GM12872 (cell line): ENCODE measurements around the gene ADCYAP1R1.

Experiments
- TF ChIP-seq, protein P1 (sequence below): IDR thresholded peaks from 3 replicates; pipeline ENCODE4 v1.5.1; 2011; ENCODE audit warnings: low read depth, mild to moderate bottlenecking, low read length, moderate library complexity; ENCODE audit not compliant: insufficient read depth

ADCYAP1R1 gene

GRCh38 chr7:31076051-31076450 is 23.9 kb downstream of the ADCYAP1R1 start:
- TF ChIP-seq, protein P1, sequence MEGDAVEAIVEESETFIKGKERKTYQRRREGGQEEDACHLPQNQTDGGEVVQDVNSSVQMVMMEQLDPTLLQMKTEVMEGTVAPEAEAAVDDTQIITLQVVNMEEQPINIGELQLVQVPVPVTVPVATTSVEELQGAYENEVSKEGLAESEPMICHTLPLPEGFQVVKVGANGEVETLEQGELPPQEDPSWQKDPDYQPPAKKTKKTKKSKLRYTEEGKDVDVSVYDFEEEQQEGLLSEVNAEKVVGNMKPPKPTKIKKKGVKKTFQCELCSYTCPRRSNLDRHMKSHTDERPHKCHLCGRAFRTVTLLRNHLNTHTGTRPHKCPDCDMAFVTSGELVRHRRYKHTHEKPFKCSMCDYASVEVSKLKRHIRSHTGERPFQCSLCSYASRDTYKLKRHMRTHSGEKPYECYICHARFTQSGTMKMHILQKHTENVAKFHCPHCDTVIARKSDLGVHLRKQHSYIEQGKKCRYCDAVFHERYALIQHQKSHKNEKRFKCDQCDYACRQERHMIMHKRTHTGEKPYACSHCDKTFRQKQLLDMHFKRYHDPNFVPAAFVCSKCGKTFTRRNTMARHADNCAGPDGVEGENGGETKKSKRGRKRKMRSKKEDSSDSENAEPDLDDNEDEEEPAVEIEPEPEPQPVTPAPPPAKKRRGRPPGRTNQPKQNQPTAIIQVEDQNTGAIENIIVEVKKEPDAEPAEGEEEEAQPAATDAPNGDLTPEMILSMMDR = no peak

GRCh38 chr7:31076641-31077310 is 24.7 kb downstream of the ADCYAP1R1 start:
- TF ChIP-seq, protein P1 = no peak

DNA sequence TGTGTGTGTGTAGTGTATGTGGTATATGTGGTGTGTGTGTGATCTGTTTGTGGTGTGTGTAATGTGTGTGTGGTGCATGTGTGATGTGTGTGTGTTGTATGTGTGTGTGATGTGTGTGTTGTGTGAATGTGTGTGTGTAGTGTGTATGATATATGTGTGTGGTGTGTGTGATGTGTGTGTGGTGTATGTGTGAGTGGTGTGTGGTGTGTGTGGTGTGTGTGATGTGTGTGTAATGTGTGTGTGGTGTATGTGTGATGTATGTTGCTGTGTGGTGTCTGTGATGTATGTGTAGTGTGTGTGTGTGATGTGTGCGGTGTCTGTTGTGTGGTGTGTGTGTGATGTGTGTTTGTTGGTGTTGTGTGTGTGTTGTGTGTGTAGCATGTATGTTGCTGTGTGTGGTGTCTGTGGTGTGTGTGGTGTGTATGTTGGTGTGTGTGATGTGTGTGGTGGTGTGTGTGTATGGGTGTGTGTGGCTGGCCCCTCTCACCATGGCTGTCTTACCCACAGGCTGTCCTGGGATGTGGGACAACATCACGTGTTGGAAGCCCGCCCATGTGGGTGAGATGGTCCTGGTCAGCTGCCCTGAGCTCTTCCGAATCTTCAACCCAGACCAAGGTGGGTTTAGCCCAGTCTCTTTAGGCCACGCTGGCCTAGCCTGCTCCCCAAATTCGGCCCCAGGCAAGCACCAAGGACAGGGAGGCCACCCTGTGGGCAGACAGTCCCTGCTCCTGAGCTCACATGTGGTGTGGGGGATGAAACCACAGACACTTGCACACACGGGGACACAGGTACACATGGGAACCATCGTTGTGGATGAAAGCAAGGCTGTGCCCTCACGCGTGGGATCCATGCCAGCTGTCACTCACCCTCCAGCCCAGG is 25.6 kb downstream of the ADCYAP1R1 start:
- TF ChIP-seq, protein P1 = no peak

GRCh38 chr7:31078363-31078990 is 26.4 kb downstream of the ADCYAP1R1 start:
- TF ChIP-seq, protein P1 = no peak

DNA sequence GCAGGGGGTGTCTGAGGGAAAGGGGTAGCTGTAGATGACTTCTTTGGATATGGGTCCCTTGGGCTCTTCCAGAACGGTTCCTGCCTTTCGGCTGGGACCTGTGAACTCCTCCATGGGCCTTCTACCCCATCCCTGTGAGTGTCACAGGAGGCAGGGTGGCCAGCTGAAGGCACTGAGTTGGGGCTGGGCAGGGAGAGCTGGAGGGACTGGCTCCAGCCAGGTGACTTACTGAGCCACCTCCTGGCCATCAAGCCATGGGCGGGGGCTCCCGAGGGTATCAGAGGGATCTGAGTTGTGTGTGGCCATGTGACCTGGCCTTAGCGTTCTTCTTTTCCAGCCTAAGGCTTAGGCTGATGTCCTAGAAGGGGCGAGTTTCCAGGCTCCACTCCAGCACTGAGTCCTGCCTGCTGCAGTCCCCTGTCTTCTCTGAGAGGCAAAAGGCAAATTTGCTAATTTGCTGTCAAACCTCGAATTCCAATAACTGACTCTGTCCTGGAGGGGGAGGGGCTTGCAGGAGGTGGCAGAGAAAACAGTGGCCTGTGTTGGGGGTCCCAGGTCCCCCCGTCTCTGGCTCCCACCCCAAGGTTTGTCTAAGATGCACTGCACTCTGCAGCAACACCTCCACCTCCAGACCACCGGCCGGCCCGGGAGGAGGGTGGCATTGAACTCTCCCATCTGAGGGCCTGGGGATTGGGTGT is 27.2 kb downstream of the ADCYAP1R1 start:
- TF ChIP-seq, protein P1 = no peak

DNA sequence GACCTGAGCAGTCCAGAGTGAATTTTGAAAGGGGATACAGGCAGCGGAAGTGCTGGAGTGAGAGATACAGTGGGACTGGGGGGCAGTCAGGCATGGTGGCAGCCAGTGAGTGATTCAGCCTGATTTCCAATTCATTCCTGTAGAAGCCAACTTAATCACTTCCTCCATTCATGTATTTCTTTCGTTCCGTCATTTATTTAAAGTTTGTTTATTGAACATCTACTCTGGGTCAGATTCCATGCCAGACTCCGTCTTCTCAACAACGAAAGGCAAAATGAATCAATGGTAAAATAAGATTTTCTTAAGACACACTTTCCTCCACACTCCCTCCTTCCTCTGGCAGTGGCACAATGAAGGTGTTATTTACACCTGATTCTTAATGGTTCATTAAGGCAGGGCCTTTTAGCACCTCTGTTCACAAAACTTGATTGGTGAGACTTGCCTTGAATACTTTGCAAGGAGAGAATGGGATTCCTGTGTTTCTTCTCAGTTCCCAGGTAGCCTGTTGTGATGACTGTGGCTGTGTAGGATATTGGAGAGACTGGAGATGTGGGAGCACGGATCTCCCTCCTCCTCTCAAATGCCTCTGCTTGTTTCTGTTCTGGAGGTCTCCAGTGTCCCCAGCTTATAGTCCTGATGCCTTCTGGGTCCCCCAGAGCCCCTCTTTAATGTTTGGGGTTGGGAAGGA is 27.9 kb downstream of the ADCYAP1R1 start:
- TF ChIP-seq, protein P1 = no peak
